HepG2 (cell line): ENCODE data around the gene DPEP3. TPM values are rescaled to one million over a fixed set of nuclear protein-coding genes. Genes with fewer than 3 reads are reported as not detected.

Source experiments
- ARNT ChIP-seq: fragments of 450-650 bp; IDR thresholded peaks from 2 replicates; pipeline ENCODE4 v1.6.1; 2017
- ATF5 ChIP-seq: sonication (generic); formaldehyde crosslinking; IDR thresholded peaks from 2 replicates; pipeline ENCODE4 v1.4.0; 2020; ENCODE audit warnings: mild to moderate bottlenecking, low read depth, missing genetic modification reagents
- CSRNP2 ChIP-seq: sonication (generic); formaldehyde crosslinking; conservative IDR thresholded peaks from 2 replicates; pipeline ENCODE4 v1.8.0; 2022; ENCODE audit warnings: low read depth, missing genetic modification reagents
- EP300 ChIP-seq, 3 experiments: sonication (generic) in 1 of 3; formaldehyde crosslinking in 1 of 3; IDR thresholded peaks; 2 replicates each; pipeline versions ENCODE4 v1.5.1 to v1.6.1; 2011 to 2020; ENCODE audit warnings: low read depth in 2 of 3, low read length in 2 of 3, borderline replicate concordance in 1 of 3, improper control_type of control experiment in 1 of 3, mild to moderate bottlenecking in 1 of 3, missing genetic modification reagents in 1 of 3, moderate library complexity in 1 of 3
- MED13 ChIP-seq: sonication (generic); formaldehyde crosslinking; IDR thresholded peaks from 2 replicates; pipeline ENCODE4 v1.5.0; 2020; ENCODE audit warnings: missing genetic modification reagents
- NR1H2 ChIP-seq: sonication (generic); formaldehyde crosslinking; IDR thresholded peaks from 2 replicates; pipeline ENCODE4 v1.8.1; 2022; ENCODE audit warnings: low read depth, missing genetic modification reagents, borderline replicate concordance
- POLR2AphosphoS2 ChIP-seq: IDR thresholded peaks from 2 replicates; pipeline ENCODE4 v1.6.1; 2011; ENCODE audit warnings: low read depth, low read length, improper control_type of control experiment
- RNF219 ChIP-seq: sonication (generic); formaldehyde crosslinking; IDR thresholded peaks from 2 replicates; pipeline ENCODE4 v1.5.0; 2020; ENCODE audit warnings: mild to moderate bottlenecking, missing genetic modification reagents
- ZFYVE20 ChIP-seq: sonication (generic); formaldehyde crosslinking; IDR thresholded peaks from 2 replicates; pipeline ENCODE4 v1.8.0; 2023; ENCODE audit warnings: low read depth, mild to moderate bottlenecking, moderate library complexity, missing genetic modification reagents, borderline replicate concordance
- ZNF317 ChIP-seq: sonication (generic); formaldehyde crosslinking; IDR thresholded peaks from 2 replicates; pipeline ENCODE4 v1.5.0; 2020; ENCODE audit warnings: mild to moderate bottlenecking, missing genetic modification reagents
- ZNF570 ChIP-seq: sonication (generic); formaldehyde crosslinking; IDR thresholded peaks from 2 replicates; pipeline ENCODE4 v1.4.0; 2020; ENCODE audit warnings: mild to moderate bottlenecking, missing genetic modification reagents, borderline replicate concordance
- polyA plus RNA-seq, 8 experiments: library from polyadenylated mRNA; depleted of rRNA in 3 of 8; stranded (reverse) in 7 of 8; unstranded in 1 of 8; fragments of >200 nt; fragmentation: Illumina TruSeq in 4 of 8; extraction: Trizol in 4 of 8; gene quantifications; 2 replicates each; pipeline versions ENCODE4 v1.2.1 to v1.2.3, GENCODE V29; 2011 to 2016; ENCODE audit warnings: low read depth in 4 of 8, missing spikeins in 1 of 8, mixed read lengths in 1 of 8; ENCODE audit not compliant: insufficient read depth in 1 of 8
- total RNA-seq, 5 experiments: library from RNA; depleted of rRNA; stranded (reverse); fragments of >200 nt; fragmentation: Illumina TruSeq; extraction: Trizol; gene quantifications; 2 replicates each; pipeline ENCODE4 v1.2.3, GENCODE V29; 2016; ENCODE audit warnings: low read depth in 1 of 5
- TF ChIP-seq, protein P1 (sequence below): sonication (generic); formaldehyde crosslinking; IDR thresholded peaks from 2 replicates; pipeline ENCODE4 v1.4.0; 2020; ENCODE audit warnings: mild to moderate bottlenecking, low read depth, missing genetic modification reagents
- TF ChIP-seq, protein P2 (sequence below): sonication (generic); formaldehyde crosslinking; IDR thresholded peaks from 2 replicates; pipeline ENCODE4; 2020; ENCODE audit warnings: missing genetic modification reagents, mild to moderate bottlenecking, borderline replicate concordance
- TF ChIP-seq, protein P3 (sequence below): sonication (generic); formaldehyde crosslinking; IDR thresholded peaks from 2 replicates; pipeline ENCODE4 v1.8.1; 2023; ENCODE audit warnings: missing genetic modification reagents, inconsistent platforms, borderline replicate concordance

Gene DPEP3
- total and polyA plus RNA-seq, 2 of the 13 experiments (the other 11 are each of a cell fraction or from before 2014, with no cell fraction given), result not detected

DNA sequence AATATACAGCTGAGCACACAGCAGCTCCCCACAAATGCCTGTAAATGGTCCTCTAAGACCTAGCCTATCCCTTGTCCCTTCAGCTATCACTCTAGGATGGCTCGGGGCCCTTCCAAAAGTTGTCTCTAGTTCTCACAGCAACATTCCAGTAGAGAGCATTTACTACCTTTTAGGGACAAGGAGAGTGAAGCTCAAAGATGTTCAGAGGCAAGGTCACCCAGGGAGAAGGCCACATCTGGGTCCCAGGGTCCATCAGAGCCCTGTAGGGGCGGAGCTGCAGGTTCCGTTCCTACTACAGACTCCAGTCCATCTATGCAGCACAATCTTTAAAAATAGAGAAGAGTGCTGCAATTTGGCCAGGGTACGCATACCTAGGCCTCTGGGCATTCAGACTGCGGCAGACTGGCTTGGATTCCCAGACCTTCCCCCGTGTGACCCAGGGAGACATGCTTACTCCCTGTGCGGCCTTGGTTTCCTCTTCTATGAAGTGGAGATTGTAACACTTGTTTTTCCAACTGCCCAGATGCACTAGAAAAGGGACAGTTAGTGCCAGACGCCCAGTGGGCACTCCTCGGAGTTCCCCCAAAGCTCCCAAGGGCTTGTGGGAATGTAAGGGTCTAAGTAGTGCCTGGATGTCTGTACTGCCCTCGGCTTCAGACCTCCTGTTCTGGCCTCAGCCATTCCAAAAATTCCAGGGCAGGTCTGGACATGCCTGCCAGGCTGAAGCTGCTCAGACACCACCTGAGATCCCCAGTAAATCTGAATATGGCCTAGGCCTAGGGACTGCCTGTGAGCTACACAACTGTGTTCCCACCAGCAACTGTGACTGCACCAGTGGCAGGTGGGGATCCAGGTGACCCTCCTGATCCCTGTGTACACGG lies 14.4 kb downstream of the DPEP3 start (continued):
- TF ChIP-seq, protein P1, sequence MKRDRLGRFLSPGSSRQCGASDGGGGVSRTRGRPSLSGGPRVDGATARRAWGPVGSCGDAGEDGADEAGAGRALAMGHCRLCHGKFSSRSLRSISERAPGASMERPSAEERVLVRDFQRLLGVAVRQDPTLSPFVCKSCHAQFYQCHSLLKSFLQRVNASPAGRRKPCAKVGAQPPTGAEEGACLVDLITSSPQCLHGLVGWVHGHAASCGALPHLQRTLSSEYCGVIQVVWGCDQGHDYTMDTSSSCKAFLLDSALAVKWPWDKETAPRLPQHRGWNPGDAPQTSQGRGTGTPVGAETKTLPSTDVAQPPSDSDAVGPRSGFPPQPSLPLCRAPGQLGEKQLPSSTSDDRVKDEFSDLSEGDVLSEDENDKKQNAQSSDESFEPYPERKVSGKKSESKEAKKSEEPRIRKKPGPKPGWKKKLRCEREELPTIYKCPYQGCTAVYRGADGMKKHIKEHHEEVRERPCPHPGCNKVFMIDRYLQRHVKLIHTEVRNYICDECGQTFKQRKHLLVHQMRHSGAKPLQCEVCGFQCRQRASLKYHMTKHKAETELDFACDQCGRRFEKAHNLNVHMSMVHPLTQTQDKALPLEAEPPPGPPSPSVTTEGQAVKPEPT, result no peak
- TF ChIP-seq ZNF317 (CRISPR knock-in tag), result no peak
- TF ChIP-seq ZFYVE20 (CRISPR knock-in tag), result 0 out of 2 replicates have a peak, but pooled peaks have one; percentile 30
- no peak for TF ChIP-seq NR1H2 (CRISPR knock-in tag)
- no peak for TF ChIP-seq POLR2AphosphoS2
- no peak for TF ChIP-seq EP300 (IDR thresholded peaks at IDR 0.05; ENCODE audit: low read depth in 2 of 2, low read length in 2 of 2)
- no peak for TF ChIP-seq EP300 (CRISPR knock-in tag; IDR thresholded peaks at IDR 0.05; ENCODE audit: borderline replicate concordance)
- TF ChIP-seq ZNF570, result 0 out of 2 replicates have a peak, but pooled peaks have one; percentile 13
- no peak for TF ChIP-seq ATF5 (CRISPR knock-in tag)
- TF ChIP-seq, protein P2, sequence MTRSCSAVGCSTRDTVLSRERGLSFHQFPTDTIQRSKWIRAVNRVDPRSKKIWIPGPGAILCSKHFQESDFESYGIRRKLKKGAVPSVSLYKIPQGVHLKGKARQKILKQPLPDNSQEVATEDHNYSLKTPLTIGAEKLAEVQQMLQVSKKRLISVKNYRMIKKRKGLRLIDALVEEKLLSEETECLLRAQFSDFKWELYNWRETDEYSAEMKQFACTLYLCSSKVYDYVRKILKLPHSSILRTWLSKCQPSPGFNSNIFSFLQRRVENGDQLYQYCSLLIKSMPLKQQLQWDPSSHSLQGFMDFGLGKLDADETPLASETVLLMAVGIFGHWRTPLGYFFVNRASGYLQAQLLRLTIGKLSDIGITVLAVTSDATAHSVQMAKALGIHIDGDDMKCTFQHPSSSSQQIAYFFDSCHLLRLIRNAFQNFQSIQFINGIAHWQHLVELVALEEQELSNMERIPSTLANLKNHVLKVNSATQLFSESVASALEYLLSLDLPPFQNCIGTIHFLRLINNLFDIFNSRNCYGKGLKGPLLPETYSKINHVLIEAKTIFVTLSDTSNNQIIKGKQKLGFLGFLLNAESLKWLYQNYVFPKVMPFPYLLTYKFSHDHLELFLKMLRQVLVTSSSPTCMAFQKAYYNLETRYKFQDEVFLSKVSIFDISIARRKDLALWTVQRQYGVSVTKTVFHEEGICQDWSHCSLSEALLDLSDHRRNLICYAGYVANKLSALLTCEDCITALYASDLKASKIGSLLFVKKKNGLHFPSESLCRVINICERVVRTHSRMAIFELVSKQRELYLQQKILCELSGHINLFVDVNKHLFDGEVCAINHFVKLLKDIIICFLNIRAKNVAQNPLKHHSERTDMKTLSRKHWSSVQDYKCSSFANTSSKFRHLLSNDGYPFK (CRISPR knock-in tag), result no peak
- no peak for TF ChIP-seq MED13 (CRISPR knock-in tag)
- TF ChIP-seq RNF219 (CRISPR knock-in tag), result no peak
- no peak for TF ChIP-seq CSRNP2 (CRISPR knock-in tag)
- TF ChIP-seq ARNT, result no peak
- TF ChIP-seq, protein P3, sequence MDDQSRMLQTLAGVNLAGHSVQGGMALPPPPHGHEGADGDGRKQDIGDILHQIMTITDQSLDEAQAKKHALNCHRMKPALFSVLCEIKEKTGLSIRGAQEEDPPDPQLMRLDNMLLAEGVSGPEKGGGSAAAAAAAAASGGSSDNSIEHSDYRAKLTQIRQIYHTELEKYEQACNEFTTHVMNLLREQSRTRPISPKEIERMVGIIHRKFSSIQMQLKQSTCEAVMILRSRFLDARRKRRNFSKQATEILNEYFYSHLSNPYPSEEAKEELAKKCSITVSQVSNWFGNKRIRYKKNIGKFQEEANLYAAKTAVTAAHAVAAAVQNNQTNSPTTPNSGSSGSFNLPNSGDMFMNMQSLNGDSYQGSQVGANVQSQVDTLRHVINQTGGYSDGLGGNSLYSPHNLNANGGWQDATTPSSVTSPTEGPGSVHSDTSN (CRISPR knock-in tag), result no peak
